Activated CD8-positive, alpha-beta T cell treated with anti-CD3 and anti-CD28 coated beads for 36 hours (primary cell): Measurements from ENCODE around the gene IL4R. TPM values are rescaled to one million over a fixed set of nuclear protein-coding genes. Genes with fewer than 3 reads are reported as not detected.

Experiments used
- ATAC-seq: fragments of 200-7000 bp; cut with Tn5 transposase; one replicate; pipeline ENCODE4 v1.10.0; 2021; ENCODE audit warnings: mild to moderate bottlenecking, moderate library complexity
- CTCF ChIA-PET: fragments of 350-600 bp; sonication (Branson Sonifier 250); formaldehyde crosslinking; loops from one replicate; lab custom pipeline; 2021; ENCODE audit warnings: antibody characterized with exemption; lab: Charles Lee
- POLR2A ChIA-PET: fragments of 350-600 bp; sonication (Branson Sonifier 250); formaldehyde crosslinking; loops from one replicate; lab custom pipeline; 2021; ENCODE audit warnings: antibody characterized with exemption; lab: Charles Lee
- DNase-seq: peaks from one replicate; pipeline ENCODE4 v3.0.0-alpha.2; 2020
- H3K27ac Mint-ChIP-seq: one replicate; pipeline ENCODE4 v1.8.0; 2021; ENCODE audit warnings: mild to moderate bottlenecking, mixed read lengths
- H3K27me3 Mint-ChIP-seq: one replicate; pipeline ENCODE4 v1.8.0; 2021; ENCODE audit warnings: mixed read lengths
- H3K36me3 Mint-ChIP-seq: one replicate; pipeline ENCODE4 v1.8.0; 2021; ENCODE audit warnings: low read depth, mixed read lengths
- H3K4me1 Mint-ChIP-seq: one replicate; pipeline ENCODE4 v1.8.0; 2021; ENCODE audit warnings: low read depth, mixed read lengths
- H3K4me3 Mint-ChIP-seq: one replicate; pipeline ENCODE4 v1.8.0; 2021; ENCODE audit warnings: mild to moderate bottlenecking, moderate library complexity, mixed read lengths
- H3K9me3 Mint-ChIP-seq: one replicate; pipeline ENCODE4 v1.8.0; 2021; ENCODE audit warnings: mixed read lengths
- CTCF ChIP-seq: fragments of 200-600 bp; IDR thresholded peaks from one replicate; pipeline ENCODE4 v1.8.0; 2022; ENCODE audit warnings: antibody characterized with exemption, mild to moderate bottlenecking
- intact Hi-C: fragments of 100-400 bp; cut with micrococcal nuclease; formaldehyde crosslinking; loops from one replicate; pipeline ENCODE4 v1.10.0; 2022
- total RNA-seq, 2 experiments: library from RNA; stranded (reverse); gene quantifications; one replicate each; pipeline ENCODE4 v1.2.3, GENCODE V29; 2021

Gene IL4R
- total RNA-seq, 2 experiments from 2014 or later, result 236 to 245 TPM

GRCh38 chr16:27410761-27411160 lies 97.0 kb downstream of the IL4R start:
- intact Hi-C loops, result no loop called here
- ATAC-seq, result no peak
- H3K9me3 Mint-ChIP-seq, result peaks cover 19% of the 10 kb centered on the region
- no peak for DNase-seq
- H3K4me1 Mint-ChIP-seq, result peaks cover 88% of the 10 kb centered on the region
- no peaks in the 10 kb centered on the region for H3K27me3 Mint-ChIP-seq
- CTCF ChIA-PET, result no interaction called here
- TF ChIP-seq CTCF, result no peak
- H3K4me3 Mint-ChIP-seq, result peak overlapping the region; percentile 59
- H3K36me3 Mint-ChIP-seq, result peaks cover 92% of the 10 kb centered on the region
- peak overlapping the region; percentile 71 for H3K27ac Mint-ChIP-seq
- POLR2A ChIA-PET, result interaction anchor here (0.7 to 1.8 kb wide), 5 partner anchors 14 to 44 kb away, joined by 3 to 5 read pairs (median 3); no protein-coding TSS in a partner anchor

- DNase-seq (no peak), ATAC-seq (no peak)
- H3K4me3 Mint-ChIP-seq, result peak overlapping the region; percentile 29
- H3K9me3 Mint-ChIP-seq, result peaks cover 22% of the 10 kb centered on the region
- TF ChIP-seq CTCF, result no peak
- H3K27ac Mint-ChIP-seq, result peak overlapping the region; percentile 87
- H3K36me3 Mint-ChIP-seq, result peaks cover 86% of the 10 kb centered on the region
- H3K4me1 Mint-ChIP-seq, result peaks cover 79% of the 10 kb centered on the region
- CTCF ChIA-PET, result interaction anchor here (0.8 kb wide), 1 partner anchor 14 kb away, joined by 3 read pairs; no protein-coding TSS in a partner anchor
- H3K27me3 Mint-ChIP-seq, result no peaks in the 10 kb centered on the region
- intact Hi-C loops, result no loop called here
- POLR2A ChIA-PET, result interaction anchor here (1.2 kb wide), 1 partner anchor 10 kb away, joined by 3 read pairs; no protein-coding TSS in a partner anchor
These were observed 100.2 kb downstream of the IL4R start for GRCh38 chr16:27413956-27414355.

Other genes starting within 250 kb of the IL4R start
- not detected for gene C16orf82, start 247.0 kb upstream of the IL4R start, total RNA-seq
- 10 to 100 TPM; 10.9 to 12.7 TPM for gene KDM8, start 110.4 kb upstream of the IL4R start, total RNA-seq
- gene NSMCE1, start 45.2 kb upstream of the IL4R start, total RNA-seq, result 100 to 1,000 TPM; 150 to 156 TPM
- gene IL21R, start 88.2 kb downstream of the IL4R start, total RNA-seq, result 10 to 100 TPM; 95.6 to 97.2 TPM
- gene GTF3C1, start 235.9 kb downstream of the IL4R start, total RNA-seq, result 10 to 100 TPM; 55.9 to 58.6 TPM
- gene KATNIP, start 236.2 kb downstream of the IL4R start, total RNA-seq, result 10 to 100 TPM in 1 of 2 experiments, 1 to 10 TPM in 1; 9.6 to 11.5 TPM